ENCODE results near the gene CEP89.
"Not testable (repeated sequence)": the region's sequence is repeated elsewhere in the genome, so short reads cannot be mapped to it uniquely, and the experiment has no call there.

Gene CEP89

DNA sequence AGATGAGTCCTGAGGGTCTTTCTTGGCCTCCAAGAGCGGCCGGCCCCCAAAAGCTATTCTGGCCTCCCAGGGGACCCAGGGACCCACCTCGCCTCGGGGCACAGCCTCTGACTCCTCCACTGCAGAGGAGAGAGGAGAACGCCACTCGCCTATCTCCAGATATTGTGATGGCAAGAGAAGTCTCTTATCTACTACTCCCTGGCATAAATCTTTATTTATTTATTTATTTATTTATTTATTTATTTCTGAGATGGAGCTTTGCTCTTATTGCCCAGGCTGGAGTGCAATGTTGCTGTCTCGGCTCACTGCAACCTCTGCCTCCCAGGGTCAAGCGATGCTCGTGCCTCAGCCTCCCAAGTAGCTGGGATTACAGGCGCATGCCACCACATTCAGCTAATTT lies 113.2 kb downstream of the CEP89 start:
- DNase-seq (ENCODE audit: low read depth, low spot score), result no peak
- H3K27ac ChIP-seq, result no peak overlapping the region

DNA sequence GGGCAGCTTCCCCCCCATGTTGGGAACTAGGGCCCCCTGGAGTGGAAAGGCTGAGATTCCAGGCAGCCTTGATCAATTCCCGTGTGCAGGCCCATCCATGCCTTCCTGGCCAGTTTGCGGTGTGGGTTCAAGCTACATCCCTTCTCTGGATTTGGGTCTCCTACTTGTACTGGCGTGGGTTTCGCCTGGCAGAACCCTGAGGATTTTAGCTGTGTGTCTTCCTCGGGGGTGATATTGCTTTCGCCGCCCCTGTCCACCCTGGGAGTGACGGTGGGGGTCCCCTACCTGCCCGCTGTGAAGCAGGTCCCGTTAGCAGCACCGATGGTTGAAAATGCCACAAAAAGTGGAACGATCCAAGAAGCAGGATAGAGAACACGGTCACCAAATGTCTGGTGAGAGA lies 113.6 kb downstream of the CEP89 start:
- no peak for DNase-seq (ENCODE audit: low read depth, low spot score)
- H3K27ac ChIP-seq, result no peak overlapping the region

DNA sequence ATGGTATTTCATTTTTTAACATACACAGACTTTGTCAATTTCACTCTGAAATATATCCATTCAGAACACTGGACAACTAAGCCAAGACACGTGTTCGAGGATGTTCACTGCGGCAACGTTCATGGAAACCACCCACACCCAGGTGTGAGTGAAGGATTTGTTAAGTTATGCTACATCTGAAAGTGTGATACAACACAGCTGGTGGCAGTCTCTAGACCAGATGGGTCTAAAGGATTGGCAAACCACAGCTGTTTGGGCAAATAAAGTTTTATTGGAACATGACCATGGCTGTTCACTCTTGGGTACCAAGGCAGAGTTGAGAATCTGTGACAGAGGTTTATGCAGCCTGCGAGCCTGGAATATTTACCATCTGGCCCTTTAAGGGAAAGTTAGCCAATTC lies 114.2 kb downstream of the CEP89 start:
- no peak overlapping the region for H3K27ac ChIP-seq
- no peak for DNase-seq (ENCODE audit: low read depth, low spot score)

DNA sequence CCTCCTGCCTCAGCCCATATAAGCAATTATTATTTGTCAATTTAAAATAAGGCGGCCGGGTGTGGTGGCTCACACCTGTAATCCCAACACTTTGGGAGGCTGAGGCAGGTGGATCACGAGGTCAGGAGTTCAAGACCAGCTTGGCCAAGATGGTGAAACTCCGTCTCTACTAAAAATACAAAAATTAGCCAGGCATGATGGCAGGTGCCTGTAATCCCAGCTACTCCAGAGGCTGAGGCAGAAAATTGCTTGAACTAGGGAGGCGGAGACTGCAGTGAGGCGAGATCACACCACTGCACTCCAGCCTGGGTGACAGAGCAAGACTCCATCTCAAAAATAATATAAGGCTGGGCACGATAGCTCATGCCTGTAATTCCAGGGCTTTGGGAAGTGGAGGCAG lies 114.9 kb downstream of the CEP89 start:
- not testable (repeated sequence) for DNase-seq (ENCODE audit: low read depth, low spot score); H3K27ac ChIP-seq

DNA sequence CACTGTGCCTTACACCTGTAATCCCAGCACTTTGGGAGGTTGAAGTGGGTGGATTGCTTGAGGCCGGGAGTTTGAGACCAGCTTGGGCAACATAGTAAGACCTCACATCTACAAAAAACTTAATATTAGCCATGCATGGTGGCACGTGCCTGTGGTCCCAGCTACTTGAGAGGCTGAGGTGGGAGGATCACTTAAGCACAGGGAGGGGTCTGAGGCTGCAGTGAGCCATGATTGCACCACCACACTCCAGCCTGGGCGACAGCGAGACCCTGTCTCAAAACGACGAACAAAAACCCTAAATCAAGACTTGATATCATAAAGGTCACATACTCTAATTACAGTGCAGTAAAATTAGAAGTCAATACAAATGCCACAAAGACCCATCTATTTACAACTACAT lies 119.5 kb downstream of the CEP89 start:
- no peak overlapping the region for H3K27ac ChIP-seq
- DNase-seq (ENCODE audit: low read depth, low spot score), result no peak

DNA sequence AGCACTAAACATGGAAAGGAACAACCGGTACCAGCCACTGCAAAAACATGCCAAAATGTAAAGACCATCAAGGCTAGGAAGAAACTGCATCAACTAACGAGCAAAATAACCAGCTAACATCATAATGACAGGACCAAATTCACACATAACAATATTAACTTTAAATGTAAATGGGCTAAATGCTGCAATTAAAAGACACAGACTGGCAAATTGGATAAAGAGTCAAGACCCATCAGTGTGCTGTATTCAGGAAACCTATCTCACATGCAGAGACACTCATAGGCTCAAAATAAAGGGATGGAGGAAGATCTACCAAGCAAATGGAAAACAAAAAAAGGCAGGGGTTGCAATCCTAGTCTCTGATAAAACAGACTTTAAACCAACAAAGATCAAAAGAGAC lies 123.7 kb downstream of the CEP89 start:
- not testable (repeated sequence) for H3K27ac ChIP-seq; DNase-seq (ENCODE audit: low read depth, low spot score)

DNA sequence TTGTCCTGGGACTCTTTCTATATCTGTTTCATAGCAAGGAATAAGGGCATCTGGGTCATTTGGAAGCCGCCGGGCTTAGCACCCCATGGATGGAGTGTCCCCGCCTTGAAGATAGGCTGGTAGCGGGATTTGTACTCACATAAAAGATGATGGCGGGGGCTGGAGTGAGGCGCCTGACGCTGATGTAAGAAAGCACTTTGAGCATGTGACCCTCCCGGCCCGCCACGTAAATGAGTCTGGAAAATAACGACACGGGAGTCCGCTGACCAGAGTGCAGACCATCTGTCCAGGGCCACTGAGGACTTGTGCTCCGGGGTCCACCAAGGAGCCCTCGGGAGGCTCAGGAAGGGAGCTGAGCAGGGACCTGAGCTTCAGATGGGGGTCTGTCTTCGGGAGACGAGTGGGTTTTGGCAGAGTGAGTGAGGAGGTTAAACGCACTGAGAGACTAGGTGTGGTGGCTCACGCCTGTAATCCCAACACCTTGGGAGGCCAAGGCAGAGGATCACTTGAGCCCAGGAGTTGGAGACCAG lies 128.0 kb downstream of the CEP89 start:
- H3K27ac ChIP-seq, result no peak overlapping the region
- DNase-seq (ENCODE audit: low read depth, low spot score), result no peak

DNA sequence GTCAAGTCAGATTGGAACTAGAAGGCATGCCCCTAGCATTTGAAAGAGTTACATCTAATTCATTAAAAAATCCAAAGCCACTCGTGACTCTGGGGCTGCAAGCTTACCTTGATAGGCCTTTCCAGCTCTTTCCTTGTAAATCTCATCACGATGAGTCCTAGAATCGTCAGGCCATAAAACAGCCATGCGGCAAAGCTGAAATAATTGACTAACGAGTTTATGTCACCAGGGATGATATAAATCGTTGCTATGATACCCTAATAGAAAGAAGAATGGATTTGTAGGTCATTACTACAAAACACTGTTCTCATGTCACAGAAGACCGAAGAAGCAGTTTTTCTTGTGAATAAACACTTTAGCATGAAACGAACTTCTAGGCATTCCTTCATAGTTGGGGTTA lies 129.7 kb downstream of the CEP89 start:
- H3K27ac ChIP-seq, result no peak overlapping the region
- no peak for DNase-seq (ENCODE audit: low read depth, low spot score)

DNA sequence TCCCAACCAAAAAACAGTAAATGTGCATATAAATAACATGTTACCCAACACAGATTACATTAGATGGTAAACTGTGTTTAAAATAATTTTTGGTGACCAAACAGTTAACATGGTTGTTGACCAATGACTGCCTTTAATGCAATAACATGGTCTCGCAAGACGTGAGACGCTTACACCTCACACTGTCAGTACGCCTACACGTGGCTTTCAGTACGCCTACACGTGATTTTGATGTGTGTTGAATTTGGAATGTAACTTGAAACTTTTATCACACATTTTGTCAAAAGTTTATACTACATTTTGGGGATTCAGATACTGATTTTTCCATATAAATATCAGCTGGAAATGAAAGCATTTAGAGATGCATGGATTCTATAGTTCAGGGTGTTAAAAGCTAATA lies 134.2 kb downstream of the CEP89 start:
- DNase-seq (ENCODE audit: low read depth, low spot score), result no peak
- H3K27ac ChIP-seq, result no peak overlapping the region

DNA sequence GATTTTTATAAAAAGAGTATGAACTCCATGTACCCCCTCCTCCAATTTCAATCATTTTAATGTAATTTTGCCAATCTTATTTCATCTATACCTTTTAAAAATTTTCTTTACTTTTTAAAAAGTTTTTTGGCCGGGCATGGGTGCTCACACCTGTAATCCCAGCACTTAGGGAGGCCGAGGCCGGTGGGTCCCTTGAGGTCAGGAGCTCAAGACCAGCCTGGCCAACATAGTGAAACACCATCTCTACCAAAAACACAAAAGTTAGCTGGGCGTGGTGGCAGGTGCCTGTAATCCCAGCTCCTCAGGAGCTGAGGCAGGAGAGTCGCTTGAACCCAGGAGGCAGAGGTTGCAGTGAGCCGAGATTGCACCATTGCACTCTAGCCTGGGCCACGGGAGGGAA lies 138.4 kb downstream of the CEP89 start:
- not testable (repeated sequence) for DNase-seq (ENCODE audit: low read depth, low spot score); H3K27ac ChIP-seq

DNA sequence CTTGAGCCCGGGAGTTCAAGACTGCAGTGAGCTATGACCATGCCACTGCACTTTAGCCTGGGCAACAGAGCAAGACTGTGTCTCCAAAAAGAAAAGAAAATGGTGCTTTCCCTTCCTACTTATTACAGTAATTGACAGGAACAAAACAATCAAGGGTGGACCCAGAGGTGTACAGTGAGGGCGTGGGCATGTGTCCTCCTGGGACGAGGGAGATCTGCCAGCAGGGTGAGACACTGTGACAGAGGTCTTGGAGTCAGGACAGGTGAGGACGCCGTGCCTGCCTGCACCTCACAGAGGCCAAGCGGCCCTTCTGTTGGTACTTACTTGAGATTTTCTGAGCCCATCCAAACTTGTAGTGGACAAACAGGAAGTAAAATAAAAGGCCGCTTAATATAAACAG lies 138.9 kb downstream of the CEP89 start:
- not testable (repeated sequence) for H3K27ac ChIP-seq; DNase-seq (ENCODE audit: low read depth, low spot score)

DNA sequence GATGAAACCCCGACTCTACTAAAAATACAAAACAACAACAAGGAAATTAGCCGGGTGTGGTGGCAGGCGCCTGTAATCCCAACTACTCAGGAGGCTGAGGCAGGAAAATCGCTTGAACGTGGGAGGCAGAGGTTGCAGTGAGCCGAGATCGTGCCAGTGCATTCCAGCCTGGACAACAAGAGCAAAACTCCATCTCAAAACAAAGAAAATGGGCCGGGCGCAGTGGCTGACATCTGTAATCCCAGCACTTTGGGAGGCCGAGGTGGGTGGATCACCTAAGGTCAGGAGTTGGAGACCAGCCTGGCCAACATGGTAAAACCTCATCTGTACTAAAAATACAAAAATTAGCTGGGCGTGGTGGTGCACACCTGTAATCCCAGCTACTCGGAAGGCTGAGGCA lies 139.7 kb downstream of the CEP89 start:
- DNase-seq (ENCODE audit: low read depth, low spot score); H3K27ac ChIP-seq: not testable (repeated sequence)

DNA sequence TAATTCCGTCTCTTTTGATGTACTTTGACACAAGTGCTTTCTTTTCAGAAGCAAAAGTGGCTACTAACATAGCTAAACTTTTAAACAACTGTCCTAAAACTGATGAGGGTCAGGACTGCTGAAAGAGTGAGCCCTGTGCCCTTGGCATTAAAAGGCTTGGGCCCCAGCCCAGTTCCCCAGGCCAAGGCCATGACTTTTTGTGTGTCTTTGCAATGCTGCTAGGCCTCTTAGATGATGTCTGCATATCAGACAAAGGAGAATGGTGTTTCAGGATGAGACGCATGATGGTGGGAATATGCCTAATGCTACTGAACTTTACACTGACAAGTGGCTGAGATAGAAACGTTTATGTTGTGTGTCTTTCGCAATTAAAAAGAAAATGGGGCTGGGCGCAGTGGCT lies 140.1 kb downstream of the CEP89 start:
- no peak for DNase-seq (ENCODE audit: low read depth, low spot score)
- H3K27ac ChIP-seq, result no peak overlapping the region

DNA sequence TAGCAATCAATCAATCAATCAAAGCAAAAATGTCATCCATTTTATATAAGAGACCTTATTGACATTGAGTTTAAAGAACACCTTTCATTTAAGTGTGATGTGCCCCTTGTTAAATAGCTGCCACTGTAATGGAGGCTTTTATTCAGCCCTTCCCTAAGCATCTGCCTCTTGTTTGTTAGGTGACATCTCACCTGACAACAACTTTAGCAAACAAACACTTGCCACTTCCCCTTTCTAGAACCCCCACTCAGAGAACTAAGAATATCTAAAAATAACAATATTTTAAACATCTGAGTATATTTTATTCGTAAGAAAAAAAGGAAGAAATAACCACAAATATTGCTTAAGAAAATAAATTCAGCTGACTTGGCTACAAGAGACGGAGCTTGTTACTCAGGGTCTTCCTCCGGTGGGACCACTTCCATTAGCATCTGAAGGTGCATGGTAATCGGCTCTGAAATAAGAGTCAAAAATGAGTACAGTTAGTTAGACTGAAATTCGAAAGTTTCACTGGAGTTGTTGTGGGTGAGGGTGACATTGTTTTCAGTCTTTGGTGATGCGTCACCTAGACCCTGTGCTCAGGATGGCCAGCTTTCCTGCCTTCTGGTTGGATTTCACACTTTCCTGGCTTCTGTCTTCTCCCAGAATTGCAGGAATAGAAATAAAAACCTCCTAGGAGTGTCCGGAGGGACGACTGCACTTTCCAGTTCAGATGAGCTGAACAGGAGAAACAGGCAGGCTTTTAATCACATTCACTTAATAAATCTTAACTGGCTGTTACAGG lies 141.3 kb downstream of the CEP89 start:
- DNase-seq (ENCODE audit: low read depth, low spot score), result no peak
- H3K27ac ChIP-seq, result no peak overlapping the region

DNA sequence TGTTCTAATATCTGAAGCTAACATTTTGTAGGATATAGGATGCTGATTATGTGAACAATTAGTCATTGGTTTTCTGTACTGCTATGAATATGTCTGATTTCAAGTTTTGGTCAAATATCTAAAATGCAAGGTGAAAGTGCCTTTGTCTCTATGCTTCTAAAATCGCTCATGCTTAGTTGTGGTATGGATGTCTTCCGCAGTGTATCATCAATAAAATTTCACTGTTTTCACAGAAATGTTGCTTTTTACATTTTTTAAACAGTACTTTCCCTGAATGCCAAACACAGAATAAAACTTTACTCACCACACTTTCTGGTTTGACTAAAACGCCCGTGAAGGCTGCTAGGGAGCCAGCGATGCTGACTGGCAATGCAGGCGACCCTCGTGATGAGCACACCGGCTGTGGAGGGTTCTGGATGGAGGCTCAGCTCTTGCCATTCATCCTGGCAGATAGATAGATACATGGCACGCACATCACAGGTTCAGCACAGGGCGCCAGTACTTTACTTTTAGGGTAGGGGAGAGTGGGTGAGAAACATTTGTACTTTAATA lies 142.3 kb downstream of the CEP89 start:
- no peak overlapping the region for H3K27ac ChIP-seq
- DNase-seq (ENCODE audit: low read depth, low spot score), result no peak

DNA sequence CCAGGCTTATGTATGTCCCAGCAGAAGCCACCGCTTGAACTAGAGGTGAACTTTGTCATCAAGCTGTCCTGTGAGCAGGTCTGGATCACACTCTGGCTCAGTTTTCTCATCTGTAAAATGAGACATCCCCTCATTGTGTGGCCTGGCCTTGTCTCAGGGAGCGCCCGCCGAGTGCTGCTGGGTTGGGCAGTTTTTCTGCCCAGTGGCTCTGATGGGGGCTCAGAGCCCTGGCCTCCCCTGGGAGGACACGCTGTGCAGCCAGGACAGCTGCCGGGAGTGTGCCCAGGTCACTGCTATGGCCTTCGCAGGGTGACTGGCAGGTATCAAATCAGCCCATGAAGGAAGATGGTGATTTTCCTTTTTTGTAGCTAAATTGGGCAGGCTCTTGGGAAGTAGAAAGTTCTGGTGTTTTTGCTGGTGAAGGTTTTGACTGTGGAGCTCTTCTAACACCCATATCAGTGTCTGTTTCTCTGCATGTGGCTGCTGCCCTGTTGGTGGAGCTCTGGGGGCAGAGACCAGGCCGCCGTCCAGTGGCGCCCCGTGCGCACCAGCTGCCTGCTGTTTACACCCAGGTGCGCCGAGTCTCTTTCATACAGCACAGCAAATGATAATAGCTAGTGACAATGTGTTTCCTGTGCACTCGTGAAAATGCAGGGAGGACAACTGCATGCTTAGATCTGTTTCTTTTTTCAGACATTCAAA lies 143.0 kb downstream of the CEP89 start:
- DNase-seq (ENCODE audit: low read depth, low spot score), result no peak
- no peak overlapping the region for H3K27ac ChIP-seq

DNA sequence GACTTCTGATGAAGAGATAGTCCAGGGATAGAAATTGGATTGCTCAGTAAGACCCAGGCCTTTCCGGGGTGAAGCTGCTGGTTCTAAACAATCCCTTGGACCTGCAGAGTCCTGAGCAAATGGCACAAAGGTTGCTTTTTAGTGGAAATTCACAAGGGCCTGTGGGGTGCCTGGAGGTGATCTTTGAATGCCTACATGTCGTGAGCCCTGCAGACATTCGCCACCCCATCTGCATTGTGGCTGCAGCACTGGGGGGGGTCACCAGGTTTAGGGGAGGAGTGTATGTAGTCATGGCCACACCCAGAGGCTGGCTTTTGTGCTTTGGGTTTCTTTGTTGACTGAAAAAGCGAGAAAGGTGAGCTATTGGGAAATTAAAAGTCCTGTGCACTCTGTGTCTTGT lies 143.6 kb downstream of the CEP89 start:
- H3K27ac ChIP-seq, result no peak overlapping the region
- DNase-seq (ENCODE audit: low read depth, low spot score), result no peak

All from epithelial cell of prostate (primary cell).